ENCODE data around the gene DLG2. TPM values are rescaled to one million over a fixed set of nuclear protein-coding genes. Genes with fewer than 3 reads are reported as not detected.

The DLG2 gene
- total and polyA plus RNA-seq, 2 of the 4 experiments (the other 2 are of a cell fraction): 0.31 to 0.36 TPM

DNA sequence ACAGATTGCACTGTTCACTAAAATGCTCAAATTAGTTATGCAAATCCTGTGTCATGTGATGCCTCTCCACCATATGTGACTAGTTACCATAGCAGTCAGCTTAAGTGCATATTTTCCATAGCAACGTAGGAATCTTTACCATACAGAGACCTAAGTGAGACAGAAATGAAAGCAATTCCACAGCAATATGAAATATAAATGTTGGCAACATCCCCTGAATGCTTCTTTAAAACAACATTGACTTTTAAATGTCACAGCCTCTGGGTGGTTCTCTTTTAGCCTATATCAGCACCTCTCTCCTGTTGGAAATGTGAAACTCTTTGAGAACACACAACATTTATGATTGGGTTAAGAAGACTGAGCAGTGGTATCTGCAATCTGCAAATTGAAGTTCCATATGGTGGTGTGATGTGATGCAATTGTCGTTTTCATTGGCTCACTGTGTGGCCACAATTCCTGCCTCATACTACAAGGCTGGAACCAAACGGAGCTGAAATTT is 814.6 kb downstream of the DLG2 start:
- BruUV-seq (replicated peaks): no TSS peak
- Histone ChIP-seq H3K27me3 (ENCODE audit: control insufficient read depth, insufficient read depth, low read length) (no peaks in the 10 kb centered on the region), H4K20me1 (ENCODE audit: insufficient read depth, low read length) (no peaks in the 10 kb centered on the region), H3K9me3 (ENCODE audit: control insufficient read depth, insufficient read depth, low read length) (no peaks in the 10 kb centered on the region), H2BK15ac (ENCODE audit: low read depth, low read length) (no peak overlapping the region), H4K91ac (ENCODE audit: insufficient read depth, low read depth, low read length) (no peak overlapping the region), H3K23ac (ENCODE audit: low read depth, low read length) (no peak overlapping the region), H2BK120ac (ENCODE audit: low read depth, low read length) (no peak overlapping the region), H3K4me1 (ENCODE audit: control insufficient read depth, insufficient read depth, low read length) (no peaks in the 10 kb centered on the region), H4K8ac (ENCODE audit: low read depth in 2 of 2, low read length in 2 of 2) (no peak overlapping the region), H2BK20ac (ENCODE audit: low read depth, low read length) (no peak overlapping the region), H4K5ac (ENCODE audit: low read depth, low read length) (no peak overlapping the region), H3K36me3 (ENCODE audit: control insufficient read depth, insufficient read depth, low read length) (no peaks in the 10 kb centered on the region), H2AK9ac (replicated peaks; ENCODE audit: low read depth, low read length, poor library complexity) (no peak overlapping the region), H2AK5ac (ENCODE audit: low read depth, low read length) (no peak overlapping the region), H3K79me1 (ENCODE audit: low read depth in 1 of 2, low read length in 2 of 2) (no peaks in the 10 kb centered on the region), H3K14ac (replicated peaks; ENCODE audit: low read depth, low read length) (no peak overlapping the region), H3K4ac (ENCODE audit: low read depth, low read length) (no peak overlapping the region), H3K4me2 (ENCODE audit: low read depth, low read length) (no peak overlapping the region), H3K27ac (ENCODE audit: insufficient read depth, low read length) (no peak overlapping the region), H3K56ac (ENCODE audit: extremely low read depth, insufficient read depth, low read length) (no peak overlapping the region), H2BK5ac (ENCODE audit: low read depth, low read length, poor library complexity, severe bottlenecking) (no peak overlapping the region), H3K9me1 (ENCODE audit: insufficient read depth, low read length) (no peaks in the 10 kb centered on the region), H2AFZ (replicated peaks; ENCODE audit: low read length, poor library complexity) (no peak overlapping the region), H3K9ac (ENCODE audit: low read depth, low read length) (no peak overlapping the region), H3K18ac (ENCODE audit: low read depth, low read length) (no peak overlapping the region), H3K4me3 (ENCODE audit: insufficient read depth, low read depth, low read length) (no peak overlapping the region)
- ATAC-seq (ENCODE audit: low read depth): no peak
- in situ Hi-C loops (cut with MboI; ENCODE audit: low sequenced_read_pairs) (no loop called here), intact Hi-C loops (cut with micrococcal nuclease) (no loop called here), dilution Hi-C loops (cut with HindIII; ENCODE audit: low sequenced_read_pairs, unreplicated experiment) (no loop called here)
- TF ChIP-seq SMC3 (IDR thresholded peaks at IDR 0.05; ENCODE audit: low read depth, low read length) (no peak), MXI1 (IDR thresholded peaks at IDR 0.05; ENCODE audit: borderline replicate concordance, low read depth, low read length) (no peak), MAFK (IDR thresholded peaks at IDR 0.05; ENCODE audit: low read depth, low read length) (no peak), RAD21 (IDR thresholded peaks at IDR 0.05; ENCODE audit: low read length) (no peak), CEBPB (IDR thresholded peaks at IDR 0.05; ENCODE audit: low read depth, low read length) (no peak), MAZ (IDR thresholded peaks at IDR 0.05; ENCODE audit: borderline replicate concordance, low read depth, low read length) (no peak)
- TF ChIP-seq, protein P1, sequence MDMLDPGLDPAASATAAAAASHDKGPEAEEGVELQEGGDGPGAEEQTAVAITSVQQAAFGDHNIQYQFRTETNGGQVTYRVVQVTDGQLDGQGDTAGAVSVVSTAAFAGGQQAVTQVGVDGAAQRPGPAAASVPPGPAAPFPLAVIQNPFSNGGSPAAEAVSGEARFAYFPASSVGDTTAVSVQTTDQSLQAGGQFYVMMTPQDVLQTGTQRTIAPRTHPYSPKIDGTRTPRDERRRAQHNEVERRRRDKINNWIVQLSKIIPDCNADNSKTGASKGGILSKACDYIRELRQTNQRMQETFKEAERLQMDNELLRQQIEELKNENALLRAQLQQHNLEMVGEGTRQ (IDR thresholded peaks at IDR 0.05; ENCODE audit: low read depth, low read length): no peak
- ChIA-PET POLR2A (ENCODE audit: unreplicated experiment) (no interaction called here), CTCF (no interaction called here)
- WGBS, 2 experiments (ENCODE audit: extremely low coverage in 2 of 2, insufficient read length in 1 of 2): no CpG with 5 or more reads among the region's 3 CpGs
- DNase-seq: no peak

Data from IMR-90 (cell line).